Gastroesophageal sphincter (tissue), 4 donors: ENCODE data around the gene TBC1D5. TPM values are rescaled to one million over a fixed set of nuclear protein-coding genes. Genes with fewer than 3 reads are reported as not detected.

Experiments used
- ATAC-seq: fragments of 150-250 bp; one replicate; pipeline ENCODE4 v1.9.1; 2016; ENCODE audit warnings: mild to moderate bottlenecking, moderate library complexity
- H3K27ac ChIP-seq, 4 donors: fragments of 200-600 bp; sonication (generic) in 3 of 4; 1 replicate in 3 of 4; 2 replicates in 1 of 4; pipeline ENCODE4 v1.5.1; 2016 to 2019
- H3K27me3 ChIP-seq: fragments of 200-600 bp; sonication (generic); one replicate; pipeline ENCODE4 v1.5.1; 2019
- H3K36me3 ChIP-seq, 2 donors: fragments of 200-600 bp; sonication (generic); one replicate each; pipeline ENCODE4 v1.5.1; 2019; ENCODE audit warnings: control low read depth in 1 of 2
- H3K4me1 ChIP-seq, 3 donors: fragments of 200-600 bp; sonication (generic); 1 replicate in 2 of 3; 2 replicates in 1 of 3; pipeline ENCODE4 v1.5.1; 2016 to 2019; ENCODE audit warnings: control low read depth in 2 of 3
- H3K4me3 ChIP-seq, 2 donors: fragments of 200-600 bp; sonication (generic); one replicate each; pipeline ENCODE4 v1.5.1; 2019; ENCODE audit warnings: mild to moderate bottlenecking in 1 of 2, moderate library complexity in 1 of 2
- H3K9me3 ChIP-seq, 3 donors: fragments of 200-600 bp; sonication (generic); one replicate each; pipeline ENCODE4 v1.5.1; 2017 to 2019; ENCODE audit warnings: control low read depth in 2 of 3
- EP300 ChIP-seq: sonication (generic); formaldehyde crosslinking; IDR thresholded peaks from one replicate; pipeline ENCODE4 v1.6.1; 2017; ENCODE audit warnings: antibody characterized with exemption, mild to moderate bottlenecking
- POLR2A ChIP-seq, 2 donors: fragments of 450-650 bp; IDR thresholded peaks; one replicate each; pipeline ENCODE4 v1.6.1; 2017; ENCODE audit warnings: antibody characterized with exemption in 2 of 2, mild to moderate bottlenecking in 2 of 2, moderate library complexity in 1 of 2
- POLR2AphosphoS5 ChIP-seq: sonication (generic); formaldehyde crosslinking; IDR thresholded peaks from one replicate; pipeline ENCODE4 v1.6.1; 2017; ENCODE audit warnings: antibody characterized with exemption
- WGBS, 2 donors: methylation state at CpG; one replicate each; pipeline ENCODE4 v1.1.5; 2018; ENCODE audit warnings: low coverage in 1 of 2; 5-methylcytosine and 5-hydroxymethylcytosine counted together
- total RNA-seq, 4 donors: library from RNA; depleted of rRNA; stranded (reverse); fragments of >200 nt; gene quantifications; one replicate each; pipeline ENCODE4 v1.1.0, GENCODE V29; 2016
- TF ChIP-seq, protein P1 (sequence below), 4 experiments: fragments of 200-600 bp in 2 of 4; fragments of 450-650 bp in 2 of 4; sonication (generic) in 1 of 4; IDR thresholded peaks; one replicate each; pipeline ENCODE4 v1.5.1; 2017 to 2019; ENCODE audit warnings: antibody characterized with exemption in 4 of 4, mild to moderate bottlenecking in 2 of 4, moderate library complexity in 2 of 4

The TBC1D5 gene
- total RNA-seq, 4 donors from 2014 or later: 59.5 to 66.6 (median 61.6) TPM

DNA sequence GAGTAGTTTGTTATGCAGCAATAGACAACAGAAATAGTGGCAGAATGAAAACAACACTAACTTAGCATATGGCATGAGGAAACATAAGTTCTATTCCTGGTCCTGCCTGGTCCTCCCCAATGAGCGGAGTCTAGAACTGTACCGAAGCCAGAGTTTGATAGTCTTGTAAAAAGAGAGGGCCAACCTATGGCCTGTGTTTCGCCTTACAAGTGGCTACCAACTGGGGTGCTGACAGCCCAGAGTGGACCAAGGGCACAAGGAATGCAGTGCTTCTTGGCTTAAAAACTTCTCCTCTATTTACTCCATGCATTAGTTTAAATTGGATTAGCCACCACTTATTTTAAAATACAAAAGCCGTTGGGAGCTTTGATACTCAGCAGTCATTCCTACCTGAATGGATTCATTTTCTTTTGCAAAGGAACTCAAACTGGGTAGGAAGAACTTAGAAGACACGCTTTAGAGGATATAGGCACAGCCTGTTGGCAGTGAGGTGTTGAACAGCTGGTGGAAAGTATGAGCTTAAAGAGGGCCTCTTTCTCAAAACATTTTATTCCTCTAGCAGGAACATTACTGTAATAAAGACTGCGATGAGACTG, 554.7 kb downstream of the TBC1D5 start:
- no peaks in the 10 kb centered on the region for H3K9me3 ChIP-seq

DNA sequence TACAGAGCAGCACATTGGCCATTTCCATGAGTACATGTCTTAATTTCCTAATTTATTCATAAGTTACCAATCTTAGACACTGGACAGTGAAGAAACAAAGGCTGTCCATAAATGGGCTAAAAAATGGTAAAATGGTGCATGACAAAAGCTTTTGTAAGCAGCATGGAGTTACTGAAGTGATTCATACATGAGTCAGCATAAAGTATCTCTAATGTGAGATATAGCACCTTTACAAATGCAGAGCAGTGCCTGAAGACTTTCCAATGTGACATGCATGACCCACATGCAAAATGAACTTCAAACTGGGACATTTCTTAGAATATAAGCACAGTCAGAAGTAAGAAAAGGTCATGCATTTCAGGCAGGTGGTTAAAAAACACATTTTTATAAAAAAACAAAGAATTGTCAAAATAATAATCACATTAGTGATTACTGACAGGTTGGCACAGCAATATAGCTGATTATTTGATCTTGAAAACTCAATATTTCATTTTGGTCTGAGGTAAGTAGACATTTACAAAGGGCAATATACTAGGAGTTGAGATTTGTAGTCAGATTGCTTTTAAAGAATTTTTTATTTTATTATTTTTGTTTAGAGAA, 558.4 kb downstream of the TBC1D5 start:
- Histone ChIP-seq H3K4me3 (no peak overlapping the region), H3K9me3 (no peaks in the 10 kb centered on the region), H3K27me3 (no peaks in the 10 kb centered on the region), H3K27ac (no peak overlapping the region), H3K4me1 (peaks cover 0 to 11% (median 4%) of the 10 kb centered on the region in 3 donors), H3K36me3 (peaks cover 0 to 27% of the 10 kb centered on the region in 2 donors)
- ATAC-seq: no peak
- TF ChIP-seq, protein P1, sequence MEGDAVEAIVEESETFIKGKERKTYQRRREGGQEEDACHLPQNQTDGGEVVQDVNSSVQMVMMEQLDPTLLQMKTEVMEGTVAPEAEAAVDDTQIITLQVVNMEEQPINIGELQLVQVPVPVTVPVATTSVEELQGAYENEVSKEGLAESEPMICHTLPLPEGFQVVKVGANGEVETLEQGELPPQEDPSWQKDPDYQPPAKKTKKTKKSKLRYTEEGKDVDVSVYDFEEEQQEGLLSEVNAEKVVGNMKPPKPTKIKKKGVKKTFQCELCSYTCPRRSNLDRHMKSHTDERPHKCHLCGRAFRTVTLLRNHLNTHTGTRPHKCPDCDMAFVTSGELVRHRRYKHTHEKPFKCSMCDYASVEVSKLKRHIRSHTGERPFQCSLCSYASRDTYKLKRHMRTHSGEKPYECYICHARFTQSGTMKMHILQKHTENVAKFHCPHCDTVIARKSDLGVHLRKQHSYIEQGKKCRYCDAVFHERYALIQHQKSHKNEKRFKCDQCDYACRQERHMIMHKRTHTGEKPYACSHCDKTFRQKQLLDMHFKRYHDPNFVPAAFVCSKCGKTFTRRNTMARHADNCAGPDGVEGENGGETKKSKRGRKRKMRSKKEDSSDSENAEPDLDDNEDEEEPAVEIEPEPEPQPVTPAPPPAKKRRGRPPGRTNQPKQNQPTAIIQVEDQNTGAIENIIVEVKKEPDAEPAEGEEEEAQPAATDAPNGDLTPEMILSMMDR (IDR thresholded peaks at IDR 0.05): no peak
- TF ChIP-seq POLR2AphosphoS5 (no peak), POLR2A (IDR thresholded peaks at IDR 0.05) (no peak), EP300 (no peak)

More for the DNA sequence above, 554.7 kb downstream of the TBC1D5 start:
- H3K36me3 ChIP-seq: peaks cover 0 to 27% of the 10 kb centered on the region in 2 donors
- H3K27ac ChIP-seq: no peak overlapping the region
- no peak overlapping the region for H3K4me3 ChIP-seq
- no peaks in the 10 kb centered on the region for H3K27me3 ChIP-seq
- peaks cover 0 to 27% (median 4%) of the 10 kb centered on the region in 3 donors for H3K4me1 ChIP-seq
- TF ChIP-seq POLR2A (IDR thresholded peaks at IDR 0.05): no peak
- TF ChIP-seq POLR2AphosphoS5: no peak
- TF ChIP-seq EP300: no peak
- TF ChIP-seq, protein P1 (IDR thresholded peaks at IDR 0.05): no peak
- 76 to 85% methylated on average over 4 to 6 of the region's 6 CpGs for WGBS, 2 donors
- no peak for ATAC-seq

DNA sequence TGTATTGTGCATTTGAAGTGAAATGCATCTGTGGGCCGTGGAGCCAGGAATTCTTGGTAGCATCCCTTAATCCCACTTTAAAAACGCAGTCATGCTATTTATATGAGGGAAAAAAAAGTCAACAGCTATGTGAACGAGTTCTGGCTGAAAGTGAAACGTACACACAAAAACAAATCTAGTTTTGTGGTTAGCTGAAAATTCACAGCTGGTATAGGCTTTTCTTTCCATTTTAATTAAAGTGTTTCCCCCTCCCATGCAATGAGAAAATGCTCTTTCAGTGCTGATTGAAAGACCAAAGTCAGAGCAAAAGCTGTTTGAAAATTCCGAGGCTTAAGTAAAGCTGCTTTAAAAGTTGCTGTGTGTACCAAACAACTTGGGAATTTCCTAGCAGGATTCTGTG, 560.3 kb downstream of the TBC1D5 start:
- H3K27me3 ChIP-seq: no peaks in the 10 kb centered on the region
- H3K4me1 ChIP-seq: no peaks in the 10 kb centered on the region
- H3K4me3 ChIP-seq: no peak overlapping the region
- H3K27ac ChIP-seq: no peak overlapping the region
- WGBS, 2 donors: 58 to 63% methylated on average over 5 of the region's 5 CpGs
- no peak for TF ChIP-seq POLR2AphosphoS5
- TF ChIP-seq, protein P1 (IDR thresholded peaks at IDR 0.05): no peak
- TF ChIP-seq EP300: no peak
- no peak for TF ChIP-seq POLR2A (IDR thresholded peaks at IDR 0.05)
- no peak for ATAC-seq
- H3K36me3 ChIP-seq: peaks cover 0 to 33% of the 10 kb centered on the region in 2 donors
- H3K9me3 ChIP-seq: no peaks in the 10 kb centered on the region

DNA sequence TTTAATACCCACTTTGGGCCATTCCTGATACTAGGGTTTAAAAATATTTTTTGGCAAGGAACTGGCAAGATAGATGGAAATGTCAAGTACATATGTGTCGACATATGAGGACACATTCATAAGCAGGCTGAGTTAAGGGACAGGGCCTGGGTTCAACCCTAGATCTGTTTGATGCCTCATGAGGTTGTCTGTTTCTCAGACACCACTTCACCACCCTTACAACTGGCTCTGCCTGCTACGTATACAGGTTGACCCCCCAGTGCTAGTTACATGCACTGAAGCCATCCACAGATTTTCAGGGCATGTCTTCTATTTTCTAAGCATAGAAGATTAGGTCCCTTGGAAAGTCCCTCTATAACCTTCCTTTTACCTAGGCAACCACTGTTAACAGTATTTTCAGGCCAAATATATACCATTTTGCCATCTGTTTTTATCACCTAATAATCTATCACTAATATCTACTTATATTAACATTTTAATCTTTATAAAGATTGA, 561.0 kb downstream of the TBC1D5 start:
- no peak for ATAC-seq
- WGBS, 2 donors: 91% methylated on average over 2 of the region's 2 CpGs; no CpG with 5 or more reads in 1 of the 2 donors
- peaks cover 0 to 1% (median 0%) of the 10 kb centered on the region in 3 donors for H3K4me1 ChIP-seq
- H3K4me3 ChIP-seq: no peak overlapping the region
- peaks cover 0 to 33% of the 10 kb centered on the region in 2 donors for H3K36me3 ChIP-seq
- no peaks in the 10 kb centered on the region for H3K9me3 ChIP-seq
- no peaks in the 10 kb centered on the region for H3K27me3 ChIP-seq
- TF ChIP-seq, protein P1 (IDR thresholded peaks at IDR 0.05): no peak
- TF ChIP-seq POLR2AphosphoS5 (no peak), POLR2A (IDR thresholded peaks at IDR 0.05) (no peak), EP300 (no peak)
- no peak overlapping the region for H3K27ac ChIP-seq
